ENCODE measurements around the gene THAP4. TPM values are rescaled to one million over a fixed set of nuclear protein-coding genes. Genes with fewer than 3 reads are reported as not detected.

The THAP4 gene
- total and polyA plus RNA-seq, 8 donors = 16.0 to 172 (median 49.3) TPM

- H3K36me3 ChIP-seq = peaks cover 23 to 97% (median 93%) of the 10 kb centered on the region in 4 donors
- DNase-seq = no peak
- peaks cover 0 to 3% (median 1%) of the 10 kb centered on the region in 4 donors for H3K4me1 ChIP-seq
- no peaks in the 10 kb centered on the region for H3K9me3 ChIP-seq
- 84 to 95% (median 88%) methylated on average over 15 to 17 of the region's 17 CpGs for WGBS, 5 donors
- intact Hi-C loops (cut with DNase I; ENCODE audit: low total_unique reads) = no loop called here
- H3K4me3 ChIP-seq = no peak overlapping the region
- H3K27ac ChIP-seq = no peak overlapping the region
- no peaks in the 10 kb centered on the region for H3K27me3 ChIP-seq
- TF ChIP-seq POLR2AphosphoS5 (IDR thresholded peaks at IDR 0.05) (no peak), POLR2A (IDR thresholded peaks at IDR 0.05) (no peak), EP300 (IDR thresholded peaks at IDR 0.05) (no peak)
- TF ChIP-seq, protein P1, sequence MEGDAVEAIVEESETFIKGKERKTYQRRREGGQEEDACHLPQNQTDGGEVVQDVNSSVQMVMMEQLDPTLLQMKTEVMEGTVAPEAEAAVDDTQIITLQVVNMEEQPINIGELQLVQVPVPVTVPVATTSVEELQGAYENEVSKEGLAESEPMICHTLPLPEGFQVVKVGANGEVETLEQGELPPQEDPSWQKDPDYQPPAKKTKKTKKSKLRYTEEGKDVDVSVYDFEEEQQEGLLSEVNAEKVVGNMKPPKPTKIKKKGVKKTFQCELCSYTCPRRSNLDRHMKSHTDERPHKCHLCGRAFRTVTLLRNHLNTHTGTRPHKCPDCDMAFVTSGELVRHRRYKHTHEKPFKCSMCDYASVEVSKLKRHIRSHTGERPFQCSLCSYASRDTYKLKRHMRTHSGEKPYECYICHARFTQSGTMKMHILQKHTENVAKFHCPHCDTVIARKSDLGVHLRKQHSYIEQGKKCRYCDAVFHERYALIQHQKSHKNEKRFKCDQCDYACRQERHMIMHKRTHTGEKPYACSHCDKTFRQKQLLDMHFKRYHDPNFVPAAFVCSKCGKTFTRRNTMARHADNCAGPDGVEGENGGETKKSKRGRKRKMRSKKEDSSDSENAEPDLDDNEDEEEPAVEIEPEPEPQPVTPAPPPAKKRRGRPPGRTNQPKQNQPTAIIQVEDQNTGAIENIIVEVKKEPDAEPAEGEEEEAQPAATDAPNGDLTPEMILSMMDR (IDR thresholded peaks at IDR 0.05) = no peak
Observed at GRCh38 chr2:241675885-241676284, 38.9 kb upstream of the THAP4 start.

DNA sequence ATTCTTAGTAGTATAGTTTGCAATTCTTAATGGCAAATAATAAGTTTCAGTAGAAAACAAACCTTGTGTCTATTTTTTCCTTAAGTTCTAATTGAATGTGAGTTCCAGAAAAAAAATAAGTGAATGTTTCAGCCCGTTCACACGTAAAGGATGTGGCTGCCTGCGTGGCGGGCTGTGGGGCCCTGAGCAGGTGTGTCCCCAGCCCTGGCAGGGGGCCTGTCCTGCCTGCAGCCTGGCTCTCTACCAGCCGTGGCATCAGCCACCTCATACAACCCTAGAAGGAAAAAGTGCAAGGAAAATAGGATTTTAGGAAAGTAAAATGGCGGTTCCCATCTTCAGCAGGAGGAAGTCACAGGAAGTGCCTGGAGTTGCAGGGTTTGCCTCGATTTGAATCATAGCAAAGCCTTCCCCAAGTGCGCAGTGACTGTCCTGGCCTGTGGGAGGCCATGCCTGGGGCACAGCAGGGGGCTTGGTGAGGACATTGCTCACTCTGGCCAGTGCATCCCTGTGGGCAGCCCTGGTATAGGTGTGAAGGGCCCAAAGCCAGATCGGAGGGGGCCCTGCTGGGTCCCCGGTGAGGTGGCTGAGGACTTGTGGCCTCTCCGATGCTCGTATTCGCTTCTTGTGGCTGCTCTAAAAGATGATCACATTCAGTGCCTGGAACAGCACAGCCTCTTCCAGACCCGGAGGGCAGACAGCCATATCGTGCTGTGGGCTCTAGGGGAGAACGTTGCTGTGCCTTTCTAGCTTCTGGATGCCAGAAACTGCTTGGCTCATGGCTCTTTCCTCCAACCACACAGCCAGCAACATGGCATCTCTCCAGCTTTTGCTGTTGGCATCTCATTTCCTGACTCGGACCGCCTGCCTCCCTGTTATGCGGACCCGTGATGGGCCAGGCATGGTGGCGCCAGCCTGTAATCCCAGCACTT, 37.1 kb upstream of the THAP4 start:
- H3K9me3 ChIP-seq = no peaks in the 10 kb centered on the region
- TF ChIP-seq, protein P1 (IDR thresholded peaks at IDR 0.05) = no peak
- TF ChIP-seq EP300 (IDR thresholded peaks at IDR 0.05) = no peak
- no peak for TF ChIP-seq POLR2A (IDR thresholded peaks at IDR 0.05)
- no peak for TF ChIP-seq POLR2AphosphoS5 (IDR thresholded peaks at IDR 0.05)
- no peak overlapping the region for H3K27ac ChIP-seq
- peaks cover 35 to 98% (median 94%) of the 10 kb centered on the region in 4 donors for H3K36me3 ChIP-seq
- no peaks in the 10 kb centered on the region for H3K27me3 ChIP-seq
- intact Hi-C loops (cut with DNase I; ENCODE audit: low total_unique reads) = no loop called here
- no peaks in the 10 kb centered on the region for H3K4me1 ChIP-seq
- no peak for DNase-seq
- no peak overlapping the region for H3K4me3 ChIP-seq
- 81 to 86% (median 82%) methylated on average over 21 of the region's 21 CpGs for WGBS, 5 donors

DNA sequence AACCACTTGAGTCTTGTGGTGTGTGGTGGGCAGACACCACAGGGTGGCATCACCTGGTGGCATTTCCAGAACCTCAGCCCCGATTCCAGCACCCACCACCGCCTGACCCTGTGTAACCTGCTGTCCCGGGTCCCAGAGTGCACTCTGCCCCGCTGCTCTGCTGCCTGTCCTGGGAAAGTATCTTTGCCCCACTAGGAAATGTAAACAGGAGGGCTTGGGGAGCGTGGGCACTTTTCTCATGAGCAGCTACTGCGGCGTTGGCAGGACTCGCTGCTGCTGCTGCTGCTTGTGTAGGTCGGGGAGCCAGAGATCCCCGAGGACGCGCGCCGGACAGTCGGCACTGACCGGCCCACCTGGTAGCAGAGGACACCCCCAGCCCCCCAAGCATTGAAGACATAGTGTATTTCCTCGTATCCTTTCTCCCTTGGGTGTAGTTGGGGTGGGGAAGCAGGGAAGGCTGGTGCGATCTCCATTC, 36.3 kb upstream of the THAP4 start:
- TF ChIP-seq EP300 (IDR thresholded peaks at IDR 0.05) = no peak
- TF ChIP-seq POLR2A (IDR thresholded peaks at IDR 0.05) = no peak
- TF ChIP-seq, protein P1 (IDR thresholded peaks at IDR 0.05) = no peak
- no peak for TF ChIP-seq POLR2AphosphoS5 (IDR thresholded peaks at IDR 0.05)
- H3K4me3 ChIP-seq = no peak overlapping the region
- DNase-seq = no peak
- WGBS, 5 donors = 79 to 86% (median 81%) methylated on average over 17 to 18 of the region's 18 CpGs
- no peak overlapping the region for H3K27ac ChIP-seq
- H3K4me1 ChIP-seq = no peaks in the 10 kb centered on the region
- H3K27me3 ChIP-seq = no peaks in the 10 kb centered on the region
- intact Hi-C loops (cut with DNase I; ENCODE audit: low total_unique reads) = no loop called here
- no peaks in the 10 kb centered on the region for H3K9me3 ChIP-seq
- H3K36me3 ChIP-seq = peaks cover 38 to 99% (median 94%) of the 10 kb centered on the region in 4 donors

DNA sequence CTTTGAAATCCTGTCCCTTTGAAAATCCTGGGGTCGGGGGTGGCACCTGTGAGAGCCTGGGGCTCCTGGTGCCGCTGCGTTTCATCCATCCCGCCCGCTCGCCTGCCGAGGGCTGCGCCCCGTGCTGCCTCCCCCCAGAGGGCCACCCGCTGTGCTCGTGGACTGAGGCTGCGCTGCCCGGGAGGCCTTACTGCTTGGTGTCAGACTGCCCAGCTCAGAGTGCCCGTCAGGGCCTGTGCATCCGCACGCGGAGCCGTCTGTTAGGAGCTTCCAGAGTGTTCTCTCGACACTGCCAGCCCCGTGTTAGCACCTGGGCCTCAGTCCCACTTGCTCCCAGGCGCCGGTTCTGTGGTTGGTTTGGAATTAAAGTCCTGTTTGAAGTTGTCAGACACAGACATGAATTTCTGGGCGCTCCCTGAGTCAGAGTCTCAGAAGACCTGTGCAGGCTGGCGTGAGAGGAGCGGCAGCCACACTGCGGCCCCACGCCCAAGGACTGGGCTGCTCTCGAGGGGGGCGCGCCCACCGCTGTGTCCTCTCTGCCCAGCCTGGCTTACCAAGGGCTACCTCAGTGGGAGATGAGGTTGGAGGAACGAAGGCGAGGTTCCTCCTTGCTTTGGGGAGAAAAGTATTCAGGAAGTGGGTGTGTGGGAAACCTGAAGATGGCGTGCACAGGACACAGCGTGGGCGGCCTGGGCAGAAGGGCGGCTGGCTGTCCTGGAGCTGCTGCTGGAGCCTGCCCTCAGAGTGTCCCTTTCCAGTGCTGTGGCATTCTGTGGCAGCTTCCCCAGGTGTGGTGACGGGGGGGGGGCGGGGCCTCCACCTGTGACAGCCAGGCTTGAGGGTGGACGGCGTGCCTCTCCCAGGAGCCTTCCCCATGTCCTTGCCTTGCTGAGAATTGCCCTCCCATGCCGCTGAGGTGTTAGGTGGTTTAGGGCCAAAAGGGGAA, 35.6 kb upstream of the THAP4 start:
- Histone ChIP-seq H3K4me3 (no peak overlapping the region), H3K36me3 (peaks cover 39 to 99% (median 94%) of the 10 kb centered on the region in 4 donors), H3K27me3 (no peaks in the 10 kb centered on the region), H3K27ac (no peak overlapping the region), H3K9me3 (no peaks in the 10 kb centered on the region), H3K4me1 (no peaks in the 10 kb centered on the region)
- intact Hi-C loops (cut with DNase I; ENCODE audit: low total_unique reads) = no loop called here
- TF ChIP-seq POLR2A (IDR thresholded peaks at IDR 0.05) (no peak), POLR2AphosphoS5 (IDR thresholded peaks at IDR 0.05) (no peak), EP300 (IDR thresholded peaks at IDR 0.05) (no peak)
- TF ChIP-seq, protein P1 (IDR thresholded peaks at IDR 0.05) = no peak
- no peak for DNase-seq
- WGBS, 5 donors = 90 to 92% (median 90%) methylated on average over 35 to 42 of the region's 42 CpGs

Data from stomach (tissue), 9 donors.